IMR-90 (cell line): ENCODE measurements around the gene IP6K3.

ENCODE experiments used
- CTCF ChIP-seq: conservative IDR thresholded peaks from 2 replicates; pipeline ENCODE4 v1.5.1; 2012; ENCODE audit warnings: mild to moderate bottlenecking, low read depth, low read length, improper control_type of control experiment
- ELK1 ChIP-seq: fragments of 150-350 bp; IDR thresholded peaks from 2 replicates; pipeline ENCODE4 v1.6.1; 2016; ENCODE audit warnings: low read depth, mild to moderate bottlenecking, low read length, moderate library complexity, borderline replicate concordance
- POLR2A ChIP-seq: IDR thresholded peaks from 2 replicates; pipeline ENCODE4 v1.6.1; 2012; ENCODE audit warnings: mild to moderate bottlenecking, low read depth, low read length
- USF2 ChIP-seq: fragments of 150-350 bp; IDR thresholded peaks from 2 replicates; pipeline ENCODE4 v1.6.1; 2017; ENCODE audit warnings: mild to moderate bottlenecking, antibody characterized with exemption, low read length, low read depth

GRCh38 chr6:33719326-33719987, 27.2 kb downstream of the IP6K3 start:
- TF ChIP-seq USF2 (no peak), POLR2A (no peak), ELK1 (no peak), CTCF (no peak)
